Endothelial cell (in vitro differentiated cells): ENCODE measurements around the gene LARGE1. TPM values are rescaled to one million over a fixed set of nuclear protein-coding genes. Genes with fewer than 3 reads are reported as not detected.

Experiments used
- DNase-seq: peaks from one replicate; pipeline ENCODE4 v3.0.0; 2021; ENCODE audit warnings: low spot score
- H3K27ac Mint-ChIP-seq: one replicate; pipeline ENCODE4 v1.8.0; 2021; ENCODE audit warnings: mixed read lengths, inconsistent platforms; ENCODE audit not compliant: unreplicated experiment
- H3K27me3 Mint-ChIP-seq: one replicate; pipeline ENCODE4 v1.8.0; 2021; ENCODE audit warnings: mild to moderate bottlenecking, moderate library complexity, mixed read lengths, inconsistent platforms; ENCODE audit not compliant: unreplicated experiment
- H3K36me3 Mint-ChIP-seq: one replicate; pipeline ENCODE4 v1.8.0; 2021; ENCODE audit warnings: mild to moderate bottlenecking, low read depth, mixed read lengths, inconsistent platforms; ENCODE audit not compliant: unreplicated experiment
- H3K4me1 Mint-ChIP-seq: one replicate; pipeline ENCODE4 v1.8.0; 2021; ENCODE audit warnings: mild to moderate bottlenecking, mixed read lengths, inconsistent platforms; ENCODE audit not compliant: unreplicated experiment
- H3K4me3 Mint-ChIP-seq: one replicate; pipeline ENCODE4 v1.8.0; 2021; ENCODE audit warnings: mild to moderate bottlenecking, mixed read lengths, inconsistent platforms; ENCODE audit not compliant: unreplicated experiment
- H3K9me3 Mint-ChIP-seq: one replicate; pipeline ENCODE4 v1.8.0; 2021; ENCODE audit warnings: mixed read lengths, inconsistent platforms; ENCODE audit not compliant: unreplicated experiment
- CTCF ChIP-seq: fragments of 200-600 bp; sonication (generic); IDR thresholded peaks from one replicate; pipeline ENCODE4 v1.5.0; 2021; ENCODE audit warnings: antibody characterized with exemption; ENCODE audit not compliant: unreplicated experiment
- total RNA-seq: library from RNA; stranded (reverse); fragmentation: NEBNext Ultra II Directional; extraction: Animal tissue kit (Norgen Biotek cat#: 25700); gene quantifications from one replicate; pipeline ENCODE4 v1.2.1, GENCODE V29; 2021; ENCODE audit not compliant: unreplicated experiment

The LARGE1 gene
- total RNA-seq, 1 donor from 2014 or later: 25.4 TPM

- Mint-ChIP-seq H3K9me3 (peaks cover 9% of the 10 kb centered on the region), H3K4me3 (no peak overlapping the region), H3K36me3 (peaks cover 14% of the 10 kb centered on the region), H3K27me3 (peaks cover 3% of the 10 kb centered on the region), H3K27ac (no peak overlapping the region), H3K4me1 (peaks cover 26% of the 10 kb centered on the region)
- no peak for TF ChIP-seq CTCF
- DNase-seq: no peak
Measured at GRCh38 chr22:33652615-33653014, 267.7 kb downstream of the LARGE1 start.

- Mint-ChIP-seq H3K4me3 (no peak overlapping the region), H3K27ac (no peak overlapping the region), H3K36me3 (peaks cover 11% of the 10 kb centered on the region), H3K9me3 (peaks cover 6% of the 10 kb centered on the region), H3K4me1 (peaks cover 24% of the 10 kb centered on the region), H3K27me3 (peaks cover 3% of the 10 kb centered on the region)
- no peak for DNase-seq
- no peak for TF ChIP-seq CTCF
Measured at GRCh38 chr22:33650244-33650643, 270.0 kb downstream of the LARGE1 start.

- peaks cover 11% of the 10 kb centered on the region for H3K4me1 Mint-ChIP-seq
- H3K27ac Mint-ChIP-seq: no peak overlapping the region
- H3K9me3 Mint-ChIP-seq: no peaks in the 10 kb centered on the region
- peaks cover 7% of the 10 kb centered on the region for H3K36me3 Mint-ChIP-seq
- no peak for TF ChIP-seq CTCF
- no peak for DNase-seq
- peaks cover 6% of the 10 kb centered on the region for H3K27me3 Mint-ChIP-seq
- H3K4me3 Mint-ChIP-seq: no peak overlapping the region
Measured at GRCh38 chr22:33648478-33648877, 271.8 kb downstream of the LARGE1 start.

GRCh38 chr22:33640900-33641299 is 279.4 kb downstream of the LARGE1 start:
- H3K27me3 Mint-ChIP-seq: peaks cover 5% of the 10 kb centered on the region
- H3K4me1 Mint-ChIP-seq: peaks cover 7% of the 10 kb centered on the region
- H3K9me3 Mint-ChIP-seq: peaks cover 5% of the 10 kb centered on the region
- peaks cover 7% of the 10 kb centered on the region for H3K36me3 Mint-ChIP-seq
- no peak for TF ChIP-seq CTCF
- DNase-seq: no peak
- no peak overlapping the region for H3K4me3 Mint-ChIP-seq
- no peak overlapping the region for H3K27ac Mint-ChIP-seq

- H3K27ac Mint-ChIP-seq: no peak overlapping the region
- H3K27me3 Mint-ChIP-seq: peaks cover 5% of the 10 kb centered on the region
- H3K4me1 Mint-ChIP-seq: peaks cover 7% of the 10 kb centered on the region
- DNase-seq: no peak
- H3K36me3 Mint-ChIP-seq: peaks cover 7% of the 10 kb centered on the region
- H3K9me3 Mint-ChIP-seq: peaks cover 5% of the 10 kb centered on the region
- no peak overlapping the region for H3K4me3 Mint-ChIP-seq
- no peak for TF ChIP-seq CTCF
Measured at GRCh38 chr22:33639588-33640254, 280.6 kb downstream of the LARGE1 start.
